Neural progenitor cell (in vitro differentiated cells): ENCODE results near the gene TRAPPC3. TPM values are rescaled to one million over a fixed set of nuclear protein-coding genes. Genes with fewer than 3 reads are reported as not detected.
"Not testable (repeated sequence)": the region's sequence is repeated elsewhere in the genome, so short reads cannot be mapped to it uniquely, and the experiment has no call there.

Experiments
- DNase-seq: peaks from one replicate; pipeline ENCODE4 v3.0.0-alpha.2; 2016; ENCODE audit warnings: low spot score
- H2AFZ ChIP-seq: fragments of 200-600 bp; sonication (generic); replicated peaks from 2 replicates; pipeline ENCODE4 v1.6.1; 2016; ENCODE audit warnings: antibody characterized with exemption
- H3F3A ChIP-seq: fragments of 200-600 bp; sonication (generic); 2 replicates; pipeline ENCODE4 v1.6.1; 2016; ENCODE audit warnings: antibody characterized with exemption, low read depth
- H3K27ac ChIP-seq: fragments of 200-600 bp; sonication (generic); 2 replicates; pipeline ENCODE4 v1.5.1; 2016; ENCODE audit warnings: mild to moderate bottlenecking
- H3K27me3 ChIP-seq: fragments of 200-600 bp; sonication (generic); 2 replicates; pipeline ENCODE4 v1.6.1; 2016; ENCODE audit warnings: mild to moderate bottlenecking, moderate library complexity
- H3K36me3 ChIP-seq: fragments of 200-600 bp; sonication (generic); 2 replicates; pipeline ENCODE4 v1.5.1; 2016
- H3K4me1 ChIP-seq: fragments of 200-600 bp; sonication (generic); 2 replicates; pipeline ENCODE4 v1.6.1; 2016; ENCODE audit warnings: mixed run types
- H3K4me2 ChIP-seq: fragments of 200-600 bp; sonication (generic); 2 replicates; pipeline ENCODE4 v1.6.1; 2016
- H3K4me3 ChIP-seq: fragments of 200-600 bp; sonication (generic); 2 replicates; pipeline ENCODE4 v1.5.1; 2016
- H3K79me2 ChIP-seq: fragments of 200-600 bp; sonication (generic); 2 replicates; pipeline ENCODE4 v1.6.1; 2016; ENCODE audit warnings: low read depth
- H3K9ac ChIP-seq: fragments of 200-600 bp; sonication (generic); 2 replicates; pipeline ENCODE4 v1.6.1; 2016
- H3K9me3 ChIP-seq: fragments of 200-600 bp; sonication (generic); 2 replicates; pipeline ENCODE4 v1.5.1; 2016; ENCODE audit warnings: low read depth
- H4K20me1 ChIP-seq: fragments of 200-600 bp; sonication (generic); 2 replicates; pipeline ENCODE4 v1.6.1; 2016; ENCODE audit warnings: low read depth
- H3K27ac Mint-ChIP-seq: 3 replicates; pipeline ENCODE4 v1.8.0; 2021; ENCODE audit warnings: mixed read lengths
- H3K27me3 Mint-ChIP-seq: 2 replicates; pipeline ENCODE4 v1.8.0; 2022; ENCODE audit warnings: low read depth, mild to moderate bottlenecking, inconsistent platforms, moderate library complexity, mixed read lengths; ENCODE audit not compliant: insufficient read depth
- H3K36me3 Mint-ChIP-seq: 3 replicates; pipeline ENCODE4 v1.8.0; 2021; ENCODE audit warnings: mixed read lengths
- H3K4me1 Mint-ChIP-seq: 3 replicates; pipeline ENCODE4 v1.8.0; 2021; ENCODE audit warnings: mixed read lengths
- H3K4me3 Mint-ChIP-seq: 3 replicates; pipeline ENCODE4 v1.8.0; 2021; ENCODE audit warnings: mild to moderate bottlenecking, moderate library complexity, mixed read lengths
- H3K9me3 Mint-ChIP-seq: 3 replicates; pipeline ENCODE4 v1.8.0; 2020; ENCODE audit warnings: mixed read lengths
- EZH2 ChIP-seq: fragments of 200-600 bp; sonication (generic); IDR thresholded peaks from 2 replicates; pipeline ENCODE4 v1.6.1; 2017; ENCODE audit warnings: antibody characterized with exemption, mild to moderate bottlenecking, moderate library complexity
- EZH2phosphoT487 ChIP-seq: fragments of 200-600 bp; sonication (generic); IDR thresholded peaks from 2 replicates; pipeline ENCODE4 v1.6.1; 2017; ENCODE audit warnings: antibody characterized with exemption
- total RNA-seq: library from RNA; depleted of rRNA; stranded (reverse); fragments of >200 nt; gene quantifications from 2 replicates; pipeline ENCODE4 v1.2.3, GENCODE V29; 2015; ENCODE audit warnings: low replicate concordance
- TF ChIP-seq, protein P1 (sequence below): fragments of 200-600 bp; sonication (generic); IDR thresholded peaks from 2 replicates; pipeline ENCODE4 v1.5.1; 2017; ENCODE audit warnings: antibody characterized with exemption, mild to moderate bottlenecking

Gene TRAPPC3
- 44.9 and 69.4 TPM in 2 replicates for total RNA-seq

- H2AFZ ChIP-seq, result peak within 1 kb of the TSS; percentile 50
- TF ChIP-seq EZH2, result no peak
- TF ChIP-seq, protein P1, sequence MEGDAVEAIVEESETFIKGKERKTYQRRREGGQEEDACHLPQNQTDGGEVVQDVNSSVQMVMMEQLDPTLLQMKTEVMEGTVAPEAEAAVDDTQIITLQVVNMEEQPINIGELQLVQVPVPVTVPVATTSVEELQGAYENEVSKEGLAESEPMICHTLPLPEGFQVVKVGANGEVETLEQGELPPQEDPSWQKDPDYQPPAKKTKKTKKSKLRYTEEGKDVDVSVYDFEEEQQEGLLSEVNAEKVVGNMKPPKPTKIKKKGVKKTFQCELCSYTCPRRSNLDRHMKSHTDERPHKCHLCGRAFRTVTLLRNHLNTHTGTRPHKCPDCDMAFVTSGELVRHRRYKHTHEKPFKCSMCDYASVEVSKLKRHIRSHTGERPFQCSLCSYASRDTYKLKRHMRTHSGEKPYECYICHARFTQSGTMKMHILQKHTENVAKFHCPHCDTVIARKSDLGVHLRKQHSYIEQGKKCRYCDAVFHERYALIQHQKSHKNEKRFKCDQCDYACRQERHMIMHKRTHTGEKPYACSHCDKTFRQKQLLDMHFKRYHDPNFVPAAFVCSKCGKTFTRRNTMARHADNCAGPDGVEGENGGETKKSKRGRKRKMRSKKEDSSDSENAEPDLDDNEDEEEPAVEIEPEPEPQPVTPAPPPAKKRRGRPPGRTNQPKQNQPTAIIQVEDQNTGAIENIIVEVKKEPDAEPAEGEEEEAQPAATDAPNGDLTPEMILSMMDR, result peak; percentile 97
- peaks cover 2% of the 10 kb centered on the region for H3K9me3 Mint-ChIP-seq
Measured at GRCh38 chr1:36149237-36149972, at the start of gene TRAPPC3. TSS of gene TRAPPC3 (minus strand) at chr1:36149486. CDS start at chr1:36149378, 108 bp downstream.

GRCh38 chr1:36198641-36199040 lies 49.4 kb upstream of the TRAPPC3 start:
- H3K27me3 ChIP-seq, result no peaks in the 10 kb centered on the region
- H3K4me3 ChIP-seq, result no peak overlapping the region
- TF ChIP-seq EZH2phosphoT487 (no peak), EZH2 (no peak)
- TF ChIP-seq, protein P1, result no peak
- peaks cover 7% of the 10 kb centered on the region for H3F3A ChIP-seq
- no peaks in the 10 kb centered on the region for H3K36me3 ChIP-seq
- H2AFZ ChIP-seq, result no peak overlapping the region
- no peak for DNase-seq
- H3K4me1 ChIP-seq, result peaks cover 4% of the 10 kb centered on the region
- Mint-ChIP-seq H3K9me3 (no peaks in the 10 kb centered on the region), H3K27ac (peak overlapping the region; percentile 70), H3K4me1 (peaks cover 4% of the 10 kb centered on the region), H3K36me3 (no peaks in the 10 kb centered on the region), H3K27me3 (peaks cover 3% of the 10 kb centered on the region), H3K4me3 (no peak overlapping the region)
- no peaks in the 10 kb centered on the region for H3K79me2 ChIP-seq
- H3K9me3 ChIP-seq, result no peaks in the 10 kb centered on the region
- no peak overlapping the region for H3K27ac ChIP-seq
- H3K9ac ChIP-seq, result no peak overlapping the region
- no peaks in the 10 kb centered on the region for H4K20me1 ChIP-seq
- no peak overlapping the region for H3K4me2 ChIP-seq

More at GRCh38 chr1:36149237-36149972, at the start of gene TRAPPC3:
- Histone ChIP-seq H3K4me3 (peak within 1 kb of the TSS; percentile 65), H3K4me1 (peaks cover 24% of the 10 kb centered on the region), H3K27ac (peak within 1 kb of the TSS; percentile 54), H3K36me3 (no peaks in the 10 kb centered on the region), H4K20me1 (no peaks in the 10 kb centered on the region), H3K79me2 (peaks cover 19% of the 10 kb centered on the region), H3K9me3 (no peaks in the 10 kb centered on the region), H3K4me2 (peak within 1 kb of the TSS; percentile 76), H3F3A (peaks cover 34% of the 10 kb centered on the region), H3K27me3 (peaks cover 15% of the 10 kb centered on the region), H3K9ac (peak within 1 kb of the TSS; percentile 27)
- Mint-ChIP-seq H3K27ac (peak within 1 kb of the TSS; percentile 51), H3K4me1 (peaks cover 48% of the 10 kb centered on the region), H3K4me3 (peak within 1 kb of the TSS; percentile 94), H3K36me3 (peaks cover 9% of the 10 kb centered on the region), H3K27me3 (peaks cover 9% of the 10 kb centered on the region)
- DNase-seq, result peak; percentile 100

- not testable (repeated sequence) for H3K79me2 ChIP-seq, H3K4me1 Mint-ChIP-seq, H3K36me3 Mint-ChIP-seq, H3K27me3 Mint-ChIP-seq, H3K4me2 ChIP-seq, H3F3A ChIP-seq, H3K4me1 ChIP-seq, H3K4me3 ChIP-seq, H4K20me1 ChIP-seq, H3K9me3 Mint-ChIP-seq, H3K27me3 ChIP-seq, H3K27ac ChIP-seq, H3K27ac Mint-ChIP-seq, H3K9me3 ChIP-seq, H3K36me3 ChIP-seq, H3K4me3 Mint-ChIP-seq, H2AFZ ChIP-seq, H3K9ac ChIP-seq, DNase-seq
Measured at GRCh38 chr1:36196805-36197204, 47.5 kb upstream of the TRAPPC3 start.
